HG03060 (cell line): Measurements from ENCODE around the gene VAV3.
"Not testable (repeated sequence)": the region's sequence is repeated elsewhere in the genome, so short reads cannot be mapped to it uniquely, and the experiment has no call there.

Source experiments
- ATAC-seq: cut with Tn5 transposase; IDR thresholded peaks from one replicate; pipeline ENCODE4 v1.9.1; 2021; ENCODE audit warnings: low read depth, moderate number of reproducible peaks; ENCODE audit not compliant: unreplicated experiment

Gene VAV3

DNA sequence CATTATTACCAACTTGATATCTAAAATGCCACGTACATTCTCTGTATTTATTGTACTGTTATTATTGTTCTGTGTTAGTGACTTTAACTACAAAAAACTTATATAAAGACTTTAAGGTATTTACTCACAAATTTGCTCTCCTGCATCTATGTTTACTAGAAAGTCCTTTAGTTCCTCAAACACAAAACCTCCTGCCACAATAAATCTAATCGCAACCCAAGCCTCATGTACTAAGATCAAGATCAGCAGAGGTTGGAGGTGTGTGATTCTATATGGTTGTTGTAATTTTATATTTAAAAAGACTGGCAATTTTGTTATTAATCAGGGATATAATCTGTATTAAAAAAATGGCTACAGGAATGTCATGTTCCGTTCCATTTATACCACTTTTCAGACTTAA is 68.6 kb downstream of the VAV3 start:
- ATAC-seq, result no peak

DNA sequence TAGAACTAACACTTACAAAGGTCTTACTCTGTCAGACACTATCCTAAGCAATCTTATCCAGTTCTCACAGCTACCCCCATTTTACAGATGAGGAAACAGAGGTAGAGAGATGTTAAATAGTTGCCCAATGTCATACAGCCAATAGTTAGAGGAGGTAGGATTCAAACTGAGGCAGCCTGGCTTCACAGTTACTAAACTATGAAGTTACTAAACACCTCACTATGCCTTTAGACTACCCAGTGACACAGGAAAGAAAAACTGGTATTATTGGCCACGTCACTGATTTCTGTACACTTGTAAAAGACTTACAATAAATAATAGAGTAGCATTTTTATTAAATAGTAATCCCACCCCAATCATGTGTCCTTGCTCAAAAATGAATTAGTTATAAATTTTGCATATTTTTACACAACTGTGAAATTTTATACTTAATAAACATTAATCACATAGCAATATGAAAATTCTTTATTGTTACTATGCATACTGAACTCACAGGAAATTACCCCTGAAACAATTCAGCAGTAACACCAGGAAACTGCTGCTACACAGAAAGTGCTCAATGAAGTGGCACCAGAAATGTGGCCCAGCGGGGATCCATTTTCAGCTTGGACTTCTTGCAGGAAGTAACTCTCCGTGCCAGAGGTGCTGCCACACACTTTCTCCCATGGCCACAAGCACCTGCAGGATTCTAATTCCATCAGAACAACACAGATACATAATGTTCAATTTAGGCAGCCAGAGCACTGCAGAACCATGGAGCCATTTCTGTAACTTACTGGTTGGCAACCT is 69.4 kb downstream of the VAV3 start:
- no peak for ATAC-seq

DNA sequence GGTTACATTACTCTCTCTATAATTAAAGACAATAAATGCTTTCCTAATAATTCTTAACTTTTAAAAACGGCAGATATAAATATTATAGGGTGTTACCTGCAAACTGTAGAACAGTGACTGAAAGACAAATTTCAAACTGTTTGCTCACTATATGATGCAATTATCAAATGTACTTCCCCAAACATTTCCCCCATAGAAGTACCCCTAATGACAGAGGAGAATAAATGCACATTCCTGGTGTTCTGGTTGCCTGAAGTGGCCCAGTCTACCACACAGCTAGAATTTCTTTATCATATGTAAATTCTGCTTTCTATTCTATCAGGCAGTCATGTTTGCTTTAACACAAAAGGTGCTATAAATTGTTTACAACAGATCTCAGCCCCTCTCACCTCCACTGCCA is 70.4 kb downstream of the VAV3 start:
- no peak for ATAC-seq

DNA sequence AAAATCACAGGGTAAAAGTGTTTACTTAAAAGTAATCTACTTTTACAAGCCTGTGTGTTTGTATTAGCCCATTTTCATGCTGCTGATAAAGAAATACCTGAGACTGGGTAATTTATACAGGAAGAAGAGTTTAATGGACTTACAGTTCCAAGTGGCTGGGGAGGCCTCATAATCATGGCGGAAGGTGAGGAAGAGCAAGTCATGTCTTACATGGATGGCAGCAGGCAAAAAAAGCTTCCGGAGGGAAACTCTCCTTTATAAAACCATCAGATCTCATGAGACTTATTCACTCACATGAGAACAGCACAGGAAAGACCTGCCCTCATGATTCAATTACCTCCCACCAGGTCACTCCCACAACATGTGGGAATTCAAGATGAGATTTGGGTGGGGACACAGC is 71.6 kb downstream of the VAV3 start:
- ATAC-seq, result not testable (repeated sequence)

DNA sequence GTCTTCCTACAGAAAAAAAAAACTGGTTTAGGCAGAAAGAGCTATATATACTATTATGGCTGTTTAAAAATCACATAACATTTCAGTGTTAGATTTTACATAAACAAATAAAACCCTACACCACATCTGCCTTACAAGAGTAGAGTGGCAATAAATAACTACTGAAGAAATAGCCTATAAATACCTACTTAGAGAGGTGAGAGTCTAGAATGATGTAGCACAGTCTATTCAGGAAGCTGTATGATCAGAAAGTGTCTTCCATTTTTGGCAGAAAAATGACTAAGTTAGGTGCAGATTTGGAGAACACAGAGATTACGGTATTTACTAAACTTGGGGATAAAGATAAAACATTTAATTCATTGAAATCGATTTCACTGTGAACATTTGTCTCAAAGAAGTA is 75.5 kb downstream of the VAV3 start:
- ATAC-seq, result no peak

DNA sequence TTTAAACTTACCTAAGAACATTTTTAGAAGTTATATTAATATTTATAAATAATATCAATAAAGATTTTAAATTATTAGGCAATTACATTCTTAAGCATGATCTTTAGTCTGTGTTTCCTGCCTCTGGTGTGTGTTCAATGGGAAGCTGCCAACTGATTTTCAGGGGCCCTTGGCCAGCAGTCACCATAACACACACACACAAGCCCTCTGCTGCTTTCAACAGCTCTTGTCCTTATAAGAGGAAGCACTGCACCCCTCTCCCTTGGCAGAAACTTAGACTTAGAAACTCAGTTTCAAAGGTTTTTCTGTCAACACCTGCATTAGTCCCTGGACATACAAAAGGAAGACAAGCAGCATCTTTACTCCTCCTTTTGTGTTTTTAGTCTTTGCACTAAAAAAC is 81.4 kb downstream of the VAV3 start:
- ATAC-seq, result no peak

DNA sequence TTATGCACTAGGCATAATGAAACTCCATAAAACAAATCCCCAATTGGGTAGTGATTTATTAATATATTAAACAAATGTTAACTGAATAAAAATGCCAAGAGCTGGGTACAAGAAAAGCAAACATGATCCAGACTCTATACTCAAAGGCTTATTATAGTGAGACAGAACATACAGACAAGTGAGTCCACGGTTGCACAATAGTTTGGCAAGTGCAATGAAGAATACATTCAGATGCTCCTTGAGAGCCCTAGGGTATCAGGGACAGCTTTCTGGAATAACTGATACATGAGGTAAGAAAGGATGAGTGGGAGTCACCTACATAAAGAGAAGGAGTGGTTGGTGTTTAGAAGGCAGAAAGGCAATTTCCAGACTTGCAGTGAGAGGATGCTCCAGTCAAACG is 85.1 kb downstream of the VAV3 start:
- ATAC-seq, result no peak

DNA sequence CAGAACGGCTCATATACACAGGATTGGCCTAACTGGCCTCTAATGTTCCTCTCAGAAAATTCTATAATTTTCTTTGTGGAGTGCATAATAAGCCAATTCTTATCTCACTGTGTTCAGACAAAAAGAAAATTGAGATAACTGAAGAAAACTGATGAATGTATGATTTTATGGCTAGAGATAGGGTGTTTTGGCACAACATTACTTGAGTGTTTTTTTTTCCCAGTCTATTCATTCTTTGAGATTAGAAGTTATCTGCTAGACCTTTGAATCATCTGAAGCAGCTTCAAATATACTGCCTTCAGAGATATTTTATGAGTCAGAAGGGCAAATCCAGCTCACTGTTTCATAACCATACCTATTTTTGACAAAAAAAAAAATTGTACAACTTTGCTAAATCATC is 85.6 kb downstream of the VAV3 start:
- no peak for ATAC-seq

DNA sequence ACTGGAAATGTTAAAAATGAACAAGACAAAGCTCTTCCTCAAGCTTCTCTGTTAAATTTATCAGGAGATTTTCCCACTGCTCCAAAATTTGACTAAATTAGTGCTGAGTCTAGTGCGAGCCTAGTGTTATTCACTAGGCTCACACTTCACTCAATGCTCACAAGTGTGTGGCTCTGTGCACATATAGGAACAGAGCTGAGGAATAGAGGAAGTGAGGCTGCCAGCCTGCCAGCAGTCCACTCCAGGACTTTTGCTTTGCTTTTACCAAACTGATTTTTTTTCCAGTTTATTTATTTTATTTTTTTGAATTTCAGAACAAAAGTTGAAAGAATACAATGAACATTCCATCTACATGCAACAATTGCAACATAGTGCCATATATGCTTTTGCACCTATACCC is 87.2 kb downstream of the VAV3 start:
- ATAC-seq, result no peak

DNA sequence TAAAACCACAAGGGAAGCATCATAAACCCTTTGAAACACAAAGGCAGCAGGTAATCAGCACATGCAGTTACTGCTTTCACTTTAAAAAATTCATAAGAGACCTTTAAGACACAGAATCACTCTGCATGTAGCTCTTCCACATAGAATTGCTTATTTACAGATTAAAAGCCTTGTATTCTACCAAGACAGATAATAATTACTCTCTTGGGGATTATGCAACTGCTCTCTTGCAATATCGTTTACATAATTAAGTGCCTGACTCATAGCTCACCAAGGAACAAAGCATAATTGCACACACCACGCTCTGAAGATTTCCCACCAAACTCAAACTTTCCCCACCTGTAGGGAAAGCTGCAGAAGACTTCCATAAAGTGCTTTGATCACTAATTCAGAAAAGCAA is 87.9 kb downstream of the VAV3 start:
- ATAC-seq, result no peak

DNA sequence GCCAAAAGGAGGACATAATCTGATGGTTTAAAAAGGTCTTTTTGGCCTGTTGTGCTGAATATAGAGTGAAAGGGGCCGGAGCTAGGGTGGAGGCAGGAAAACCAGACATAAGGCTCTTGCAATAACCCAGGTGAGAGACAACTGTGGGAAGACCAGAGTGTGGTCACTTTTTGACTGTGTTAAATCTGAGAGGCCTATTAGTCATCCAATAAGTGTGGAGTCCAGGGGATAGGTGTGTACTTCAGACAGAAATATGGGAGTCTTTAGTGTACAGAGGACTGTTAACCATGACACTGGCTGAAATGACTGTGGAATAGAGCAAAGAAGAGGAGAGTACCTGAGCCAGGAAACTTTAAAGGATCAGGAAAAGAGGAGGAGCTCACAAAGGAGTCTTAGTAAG is 89.3 kb downstream of the VAV3 start:
- no peak for ATAC-seq

DNA sequence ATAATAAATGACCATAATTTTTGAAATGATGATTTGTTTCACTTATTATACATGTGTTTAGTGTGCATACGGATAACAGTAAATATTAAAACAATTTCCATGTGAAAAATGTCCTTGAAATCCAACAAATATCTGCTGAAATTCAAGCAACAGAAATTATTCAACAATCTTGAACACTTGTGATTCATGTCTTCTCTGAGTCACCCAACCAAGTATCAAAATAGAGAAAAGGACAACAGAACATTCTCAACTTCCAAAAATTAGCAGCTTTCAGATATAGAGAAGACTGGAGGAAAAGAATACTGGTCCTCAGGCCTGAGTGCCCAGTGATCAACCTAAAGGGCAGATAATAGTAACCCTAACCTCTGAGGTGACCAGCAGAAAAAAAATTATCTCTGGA is 90.8 kb downstream of the VAV3 start:
- ATAC-seq, result no peak

DNA sequence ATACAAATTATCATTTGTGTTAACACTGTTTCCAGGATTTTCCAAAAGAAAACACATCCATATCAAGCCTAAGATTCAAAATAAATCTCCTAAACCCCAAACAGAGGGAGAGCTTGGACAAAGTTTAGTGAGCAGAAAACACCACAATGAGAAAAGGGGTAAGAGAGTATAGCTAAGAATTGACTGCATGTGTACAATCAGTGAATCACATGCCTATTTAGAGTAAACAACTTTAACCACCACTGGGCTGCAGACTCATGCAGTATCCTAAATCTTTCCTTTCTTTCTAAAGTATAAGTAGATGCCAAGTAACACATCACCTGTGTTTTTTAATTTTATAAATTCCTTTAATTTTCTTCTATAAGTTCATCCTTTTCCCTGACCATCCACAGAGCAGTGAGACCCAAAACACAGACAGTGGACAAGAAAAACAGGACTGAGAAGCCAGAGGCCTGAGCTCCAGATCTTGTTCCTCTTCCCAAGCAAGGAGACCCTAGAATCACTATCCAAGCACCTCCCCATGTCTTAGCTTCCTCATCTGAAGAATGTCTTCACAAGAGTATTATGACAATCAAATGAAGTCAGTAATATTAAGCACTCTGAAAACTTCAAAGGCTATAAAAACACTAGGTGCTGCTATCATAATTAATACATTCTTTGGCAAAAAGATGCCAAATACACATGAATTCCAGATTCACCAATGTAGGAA is 93.1 kb downstream of the VAV3 start:
- no peak for ATAC-seq

DNA sequence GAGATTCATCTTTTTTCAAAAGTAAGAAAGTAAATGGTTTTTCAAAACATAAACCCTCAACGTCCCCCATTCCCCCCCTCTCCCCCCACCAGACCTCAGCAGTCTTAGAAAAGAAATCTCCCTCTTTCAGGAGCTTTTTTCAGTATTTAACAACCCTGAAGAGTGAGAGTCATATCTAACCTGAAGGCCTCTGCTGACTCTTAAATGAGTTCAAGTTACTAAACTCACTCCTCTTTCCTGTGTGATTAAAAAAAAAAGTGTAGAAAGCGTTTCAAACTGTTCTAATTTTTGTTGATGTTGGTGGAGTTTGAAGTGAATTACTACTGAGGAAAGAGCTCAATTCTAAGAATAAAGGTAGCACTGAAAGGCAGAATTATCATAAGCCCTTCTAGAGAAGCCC is 93.7 kb downstream of the VAV3 start:
- no peak for ATAC-seq

DNA sequence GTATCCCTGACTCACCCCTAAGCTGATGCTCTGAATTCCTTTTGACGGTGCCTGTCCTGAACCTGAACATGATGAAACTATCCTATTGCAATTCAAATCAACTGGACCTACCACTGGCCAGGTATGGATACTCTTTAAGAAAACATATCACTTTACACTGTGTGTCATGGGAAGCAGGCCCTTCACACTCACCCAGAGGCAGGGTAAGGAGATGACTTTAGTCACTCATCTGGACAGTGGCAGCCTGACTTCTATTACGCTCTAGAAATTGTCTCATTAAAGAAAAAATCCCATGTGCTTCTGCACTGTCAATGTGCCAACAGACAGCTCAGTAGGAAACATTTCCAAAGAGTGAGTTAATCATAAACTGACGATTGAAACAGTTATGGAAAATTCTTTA is 94.3 kb downstream of the VAV3 start:
- no peak for ATAC-seq

DNA sequence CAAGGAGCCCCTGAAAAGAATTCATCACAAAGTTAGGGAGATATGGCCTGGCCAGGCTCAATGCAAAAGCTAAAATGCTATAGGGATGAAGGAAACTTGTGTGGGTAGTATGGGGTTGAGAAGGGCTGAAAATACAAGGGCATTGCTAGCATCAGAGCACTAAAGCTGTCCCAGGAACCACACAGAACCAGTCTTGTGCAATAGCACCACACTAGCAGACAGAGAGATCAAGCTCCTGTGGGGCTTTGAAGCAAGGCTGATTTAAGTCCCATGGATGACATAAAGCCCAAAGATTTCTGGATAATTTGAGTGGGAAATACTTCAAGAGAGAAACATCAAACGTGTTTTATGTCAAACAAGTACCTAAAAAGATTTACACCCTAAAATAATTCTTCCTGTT is 97.1 kb downstream of the VAV3 start:
- ATAC-seq, result no peak

DNA sequence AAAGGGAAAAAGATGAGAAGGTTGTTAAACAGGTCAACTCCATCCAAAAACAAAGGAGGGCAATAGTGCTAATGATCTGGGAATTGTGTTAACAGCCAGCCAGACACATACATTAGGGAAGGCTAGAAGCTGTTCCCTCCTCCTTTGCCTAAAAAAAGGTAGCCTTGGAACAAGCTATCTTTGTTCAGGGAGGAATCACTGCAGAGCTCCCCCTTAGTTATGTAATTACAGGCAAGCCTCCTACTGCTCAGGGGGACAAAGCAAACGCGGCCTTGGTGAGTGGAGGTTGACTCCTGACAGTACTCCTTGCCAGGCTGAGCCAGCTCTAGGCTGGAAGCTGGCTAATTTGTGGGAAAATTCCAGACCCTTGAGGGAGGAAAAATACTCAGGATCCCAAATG is 97.6 kb downstream of the VAV3 start:
- no peak for ATAC-seq

DNA sequence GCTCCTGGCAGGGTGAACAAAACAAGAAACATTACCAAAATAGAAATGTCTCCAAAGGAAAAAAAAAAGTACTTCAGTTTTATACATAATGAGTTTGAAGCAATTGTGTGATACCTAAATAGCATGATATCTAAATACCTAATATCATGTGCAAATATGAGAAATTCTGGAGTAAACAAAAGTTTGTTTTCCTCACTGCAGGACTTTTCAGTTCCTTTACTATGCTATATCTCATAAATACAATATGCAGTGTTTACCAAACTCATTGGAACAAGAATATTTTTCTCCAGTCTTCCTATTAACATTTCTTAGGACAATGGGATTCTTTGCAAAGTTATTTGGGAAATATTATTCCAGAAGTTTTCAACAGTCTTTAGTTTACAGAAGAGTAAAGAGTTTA is 98.1 kb downstream of the VAV3 start:
- no peak for ATAC-seq

DNA sequence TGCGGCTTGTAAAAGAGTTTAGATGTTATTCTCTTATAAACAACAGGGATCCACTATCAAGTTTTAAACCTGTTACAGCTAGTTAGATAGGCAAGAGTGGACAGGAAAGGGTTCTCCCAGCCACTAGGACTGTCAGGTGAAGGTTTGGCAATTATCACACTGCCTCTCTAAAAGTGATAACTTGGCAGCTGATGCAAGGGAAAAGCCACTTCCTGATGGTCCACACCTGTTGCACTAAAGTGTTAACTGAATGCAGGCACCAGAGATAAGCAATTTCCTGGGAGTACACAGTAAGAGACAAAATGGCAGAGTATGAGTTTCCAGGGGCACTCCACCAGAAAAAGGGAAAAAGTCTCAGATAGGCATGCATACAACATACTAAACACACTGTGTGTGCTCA is 99.4 kb downstream of the VAV3 start:
- ATAC-seq, result no peak

DNA sequence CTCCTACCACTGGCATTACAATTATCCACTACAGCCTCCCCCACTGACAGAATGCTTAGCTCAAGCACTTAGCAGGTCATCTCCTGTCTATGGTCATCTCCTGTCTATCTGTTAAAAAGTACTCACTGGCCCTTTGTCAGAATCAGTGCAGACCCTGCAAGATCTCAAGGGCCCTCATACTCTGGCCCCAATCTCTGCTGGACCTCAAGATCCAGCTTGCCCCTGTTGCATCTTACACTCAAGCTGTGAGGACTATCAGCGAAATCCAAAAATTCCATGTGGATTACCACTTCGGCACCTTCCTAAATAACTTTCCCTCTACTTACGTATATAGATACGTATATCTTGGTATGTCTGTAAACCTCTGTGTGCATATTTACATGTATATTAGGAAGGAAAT is 101.6 kb downstream of the VAV3 start:
- ATAC-seq, result no peak

DNA sequence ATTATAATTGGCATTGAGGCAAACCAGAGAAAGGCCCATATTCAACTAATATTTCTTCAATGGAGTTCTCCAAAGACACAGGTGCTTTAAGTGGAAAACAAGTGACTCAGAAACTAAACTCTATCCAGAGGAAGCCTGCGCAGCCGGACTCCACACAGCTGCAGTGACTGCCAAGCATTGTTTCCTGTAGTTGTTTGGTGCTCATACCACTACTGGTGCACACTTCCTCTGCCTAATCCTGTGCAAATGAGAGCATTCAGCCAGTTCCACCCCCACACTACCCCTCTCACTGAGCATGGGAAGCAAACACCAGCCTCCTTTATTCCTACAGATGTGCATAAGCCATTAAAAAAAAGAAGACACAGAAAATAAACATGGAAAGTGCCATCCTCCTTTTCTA is 102.9 kb downstream of the VAV3 start:
- no peak for ATAC-seq

DNA sequence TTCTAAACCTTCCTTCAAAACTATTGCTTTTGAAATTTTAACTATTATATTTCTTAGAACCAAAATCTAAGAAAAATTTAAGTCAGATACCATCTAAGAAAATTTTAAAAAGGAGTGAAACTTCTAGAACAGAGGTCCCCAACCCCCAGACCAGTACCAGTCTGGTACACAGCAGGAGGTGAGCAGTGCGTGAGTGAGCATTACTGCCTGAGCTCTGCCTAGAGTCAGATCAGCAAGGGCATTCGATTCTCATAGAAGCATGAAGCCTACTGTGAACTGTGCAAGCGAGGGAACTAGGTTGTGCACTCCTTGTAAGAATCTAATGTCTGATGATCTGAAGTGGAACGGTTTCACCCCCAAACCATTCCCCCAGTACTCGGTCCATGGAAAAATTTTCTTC is 106.7 kb downstream of the VAV3 start:
- ATAC-seq, result no peak
